Activated B cell treated with CpG ODN at 0.5 μM for 24 hours (primary cell): Measurements from ENCODE around the gene INTS6. TPM values are rescaled to one million over a fixed set of nuclear protein-coding genes. Genes with fewer than 3 reads are reported as not detected.

Experiments
- ATAC-seq: fragments of 200-7000 bp; cut with Tn5 transposase; one replicate; pipeline ENCODE4 v1.10.0; 2021; ENCODE audit warnings: low read depth, mild to moderate bottlenecking, moderate library complexity
- CTCF ChIA-PET: fragments of 350-600 bp; sonication (Branson Sonifier 250); formaldehyde crosslinking; loops from one replicate; lab custom pipeline; 2021; ENCODE audit warnings: antibody characterized with exemption; lab: Charles Lee
- POLR2A ChIA-PET: fragments of 350-600 bp; sonication (Branson Sonifier 250); formaldehyde crosslinking; loops from one replicate; lab custom pipeline; 2021; ENCODE audit warnings: antibody characterized with exemption; lab: Charles Lee
- DNase-seq: peaks from one replicate; pipeline ENCODE4 v3.0.0; 2022
- H3K27ac Mint-ChIP-seq: one replicate; pipeline ENCODE4 v1.8.0; 2020; ENCODE audit warnings: mixed read lengths
- H3K27me3 Mint-ChIP-seq: one replicate; pipeline ENCODE4 v1.8.0; 2021; ENCODE audit warnings: mixed read lengths
- H3K36me3 Mint-ChIP-seq: one replicate; pipeline ENCODE4 v1.8.0; 2021; ENCODE audit warnings: low read depth, mixed read lengths
- H3K4me1 Mint-ChIP-seq: one replicate; pipeline ENCODE4 v1.8.0; 2021; ENCODE audit warnings: mixed read lengths
- H3K4me3 Mint-ChIP-seq: one replicate; pipeline ENCODE4 v1.8.0; 2020; ENCODE audit warnings: mild to moderate bottlenecking, mixed read lengths
- H3K9me3 Mint-ChIP-seq: one replicate; pipeline ENCODE4 v1.8.0; 2020; ENCODE audit warnings: mixed read lengths
- CTCF ChIP-seq: fragments of 200-600 bp; IDR thresholded peaks from one replicate; pipeline ENCODE4 v1.8.0; 2022; ENCODE audit warnings: antibody characterized with exemption, mild to moderate bottlenecking
- intact Hi-C: fragments of 100-400 bp; cut with micrococcal nuclease; formaldehyde crosslinking; loops from one replicate; pipeline ENCODE4 v1.15.1; 2024
- total RNA-seq: library from RNA; stranded (reverse); gene quantifications from 2 replicates; pipeline ENCODE4 v1.2.3, GENCODE V29; 2022

INTS6 gene
- total RNA-seq, 1 donor from 2014 or later: 68.7 TPM

- Mint-ChIP-seq H3K36me3 (no peaks in the 10 kb centered on the region), H3K4me3 (no peak overlapping the region), H3K4me1 (no peaks in the 10 kb centered on the region), H3K27ac (no peak overlapping the region), H3K9me3 (no peaks in the 10 kb centered on the region), H3K27me3 (no peaks in the 10 kb centered on the region)
- no peak for ATAC-seq
- ChIA-PET POLR2A (no interaction called here), CTCF (no interaction called here)
- no peak for DNase-seq
- no peak for TF ChIP-seq CTCF
- intact Hi-C loops: no loop called here
Observed at GRCh38 chr13:51341232-51341631, 111.6 kb downstream of the INTS6 start.

- no peak for ATAC-seq
- no peaks in the 10 kb centered on the region for H3K36me3 Mint-ChIP-seq
- no peak for TF ChIP-seq CTCF
- no peaks in the 10 kb centered on the region for H3K4me1 Mint-ChIP-seq
- intact Hi-C loops: no loop called here
- ChIA-PET CTCF (no interaction called here), POLR2A (no interaction called here)
- no peak overlapping the region for H3K4me3 Mint-ChIP-seq
- no peaks in the 10 kb centered on the region for H3K9me3 Mint-ChIP-seq
- no peak for DNase-seq
- H3K27me3 Mint-ChIP-seq: no peaks in the 10 kb centered on the region
- H3K27ac Mint-ChIP-seq: no peak overlapping the region
Observed at GRCh38 chr13:51339952-51340732, 112.7 kb downstream of the INTS6 start.

- H3K9me3 Mint-ChIP-seq: no peaks in the 10 kb centered on the region
- ATAC-seq (no peak), DNase-seq (no peak)
- ChIA-PET CTCF (no interaction called here), POLR2A (no interaction called here)
- no peaks in the 10 kb centered on the region for H3K36me3 Mint-ChIP-seq
- intact Hi-C loops: no loop called here
- no peak within 1 kb of the TSS for H3K27ac Mint-ChIP-seq
- no peak for TF ChIP-seq CTCF
- no peaks in the 10 kb centered on the region for H3K4me1 Mint-ChIP-seq
- H3K4me3 Mint-ChIP-seq: no peak within 1 kb of the TSS
- no peaks in the 10 kb centered on the region for H3K27me3 Mint-ChIP-seq
Observed at GRCh38 chr13:51339354-51339753, 113.5 kb downstream of the INTS6 start, which contains the start of gene SERPINE3. SERPINE3 (plus strand) TSS chr13:51339691; CDS start chr13:51341092, 1,401 bp downstream.

GRCh38 chr13:51336746-51337145, 116.1 kb downstream of the INTS6 start:
- Mint-ChIP-seq H3K27me3 (no peaks in the 10 kb centered on the region), H3K4me3 (no peak overlapping the region), H3K9me3 (no peaks in the 10 kb centered on the region), H3K36me3 (no peaks in the 10 kb centered on the region), H3K27ac (no peak overlapping the region), H3K4me1 (peaks cover under 1% of the 10 kb centered on the region)
- ATAC-seq: no peak
- DNase-seq: no peak
- TF ChIP-seq CTCF: no peak
- ChIA-PET CTCF (no interaction called here), POLR2A (no interaction called here)
- intact Hi-C loops: no loop called here

GRCh38 chr13:51333826-51334225, 119.0 kb downstream of the INTS6 start:
- no peaks in the 10 kb centered on the region for H3K9me3 Mint-ChIP-seq
- POLR2A ChIA-PET: no interaction called here
- ATAC-seq (no peak), DNase-seq (no peak)
- intact Hi-C loops: no loop called here
- H3K27ac Mint-ChIP-seq: no peak overlapping the region
- TF ChIP-seq CTCF: no peak
- no peaks in the 10 kb centered on the region for H3K27me3 Mint-ChIP-seq
- no peaks in the 10 kb centered on the region for H3K36me3 Mint-ChIP-seq
- CTCF ChIA-PET: no interaction called here
- no peak overlapping the region for H3K4me3 Mint-ChIP-seq
- peaks cover 14% of the 10 kb centered on the region for H3K4me1 Mint-ChIP-seq
